Cardiac septum (tissue), 1 donor: Measurements from ENCODE around the gene MT1M. TPM values are rescaled to one million over a fixed set of nuclear protein-coding genes. Genes with fewer than 3 reads are reported as not detected.

Experiments used
- DNase-seq: peaks from one replicate; pipeline ENCODE4 v3.0.0-alpha.2; 2020; ENCODE audit warnings: low spot score
- intact Hi-C: fragments of 100-400 bp; cut with DNase I; formaldehyde crosslinking; loops from one replicate; pipeline ENCODE4 v1.14.0; 2022
- total RNA-seq: library from RNA; stranded (reverse); fragmentation: NEBNext Ultra II Directional; extraction: Animal tissue kit (Norgen Biotek cat#: 25700); gene quantifications from one replicate; pipeline ENCODE4 v1.2.1, GENCODE V29; 2021
- donor health status: DM: no; HTN: no; CAD: no.

The MT1M gene
- total RNA-seq, 1 donor from 2014 or later = 1.1 TPM

GRCh38 chr16:56625140-56625942 lies 7.1 kb upstream of the MT1M start, which contains the start of gene MT1E:
MT1E (plus strand) TSS chr16:56625781; CDS start chr16:56625852, 71 bp downstream.
- no peak for DNase-seq
- intact Hi-C loops = no loop called here

DNA sequence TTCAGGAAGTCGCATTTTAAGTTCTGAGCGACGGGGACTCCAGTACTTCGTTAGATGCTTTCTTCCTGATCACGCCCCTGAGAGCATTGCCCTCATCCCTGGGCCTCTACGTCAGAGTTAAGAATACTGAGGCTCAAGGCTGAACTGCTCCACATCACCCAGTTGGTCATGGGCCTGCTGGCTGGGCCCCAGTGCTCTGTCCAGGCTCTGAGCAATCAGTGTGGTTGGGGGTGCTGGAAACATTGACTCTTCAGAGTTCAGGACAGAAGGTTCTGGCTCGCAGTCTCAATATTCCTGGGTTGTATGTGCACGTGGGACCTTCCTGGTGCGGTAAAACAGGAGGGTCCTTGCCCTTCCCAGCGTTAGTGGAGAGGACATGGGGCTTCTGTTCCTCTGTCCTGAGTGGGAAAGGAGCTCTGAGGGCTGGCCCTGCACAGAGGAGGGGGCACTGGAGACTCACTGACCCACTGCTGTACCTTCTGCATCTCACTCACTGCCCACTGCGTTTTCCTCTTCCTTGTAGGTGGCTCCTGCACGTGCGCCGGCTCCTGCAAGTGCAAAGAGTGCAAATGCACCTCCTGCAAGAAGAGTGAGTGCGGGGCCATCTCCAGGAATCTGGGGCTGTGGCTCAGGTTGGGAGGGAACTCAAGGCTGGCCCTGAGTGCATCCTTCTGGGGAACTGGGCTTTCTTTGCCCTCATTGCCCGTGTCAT lies 6.4 kb upstream of the MT1M start:
- DNase-seq = no peak
- intact Hi-C loops = loop anchor here (1.0 kb wide), 1 partner anchor 16 kb away; no protein-coding TSS in a partner anchor

DNA sequence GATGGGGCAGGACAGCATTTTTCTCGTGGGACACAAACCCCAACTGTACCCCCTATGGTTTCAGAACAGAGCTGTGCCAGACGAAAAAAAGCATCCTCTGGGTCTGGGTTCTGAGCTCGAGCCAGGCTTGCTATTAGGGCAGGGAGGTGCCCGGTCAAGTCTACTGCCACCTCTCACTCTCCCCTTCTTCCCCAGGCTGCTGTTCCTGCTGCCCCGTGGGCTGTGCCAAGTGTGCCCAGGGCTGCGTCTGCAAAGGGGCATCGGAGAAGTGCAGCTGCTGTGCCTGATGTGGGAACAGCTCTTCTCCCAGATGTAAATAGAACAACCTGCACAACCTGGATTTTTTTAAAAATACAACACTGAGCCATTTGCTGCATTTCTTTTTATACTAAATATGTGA lies 5.8 kb upstream of the MT1M start:
- intact Hi-C loops = loop anchor here (1.0 kb wide), 1 partner anchor 16 kb away; no protein-coding TSS in a partner anchor
- no peak for DNase-seq

- intact Hi-C loops = no loop called here
- DNase-seq = no peak
Observed at GRCh38 chr16:56628486-56629350, 3.7 kb upstream of the MT1M start.

- intact Hi-C loops = no loop called here
- no peak for DNase-seq
Observed at GRCh38 chr16:56629531-56629930, 2.9 kb upstream of the MT1M start.

DNA sequence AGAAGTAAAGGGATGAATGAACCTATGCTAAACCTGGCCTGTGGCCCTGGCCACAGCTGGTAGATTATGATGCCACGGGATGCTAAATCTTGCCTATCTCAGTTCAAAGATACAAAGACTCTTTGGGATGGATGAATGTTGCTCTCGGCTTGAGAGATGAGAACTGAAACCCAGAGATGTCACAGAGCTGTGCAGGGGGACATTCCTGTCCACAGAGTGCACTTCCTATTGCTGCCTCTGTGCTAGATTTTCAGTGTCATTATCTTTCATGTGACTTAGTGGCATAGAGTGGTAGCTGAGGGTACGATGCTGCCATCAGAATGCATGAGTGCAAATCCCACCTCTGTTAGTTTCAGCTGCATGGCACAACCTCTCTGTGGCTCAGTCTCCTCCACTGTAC lies 2.3 kb upstream of the MT1M start:
- no peak for DNase-seq
- intact Hi-C loops = no loop called here

- intact Hi-C loops = no loop called here
Observed at GRCh38 chr16:56631197-56631596, 1.3 kb upstream of the MT1M start.

DNA sequence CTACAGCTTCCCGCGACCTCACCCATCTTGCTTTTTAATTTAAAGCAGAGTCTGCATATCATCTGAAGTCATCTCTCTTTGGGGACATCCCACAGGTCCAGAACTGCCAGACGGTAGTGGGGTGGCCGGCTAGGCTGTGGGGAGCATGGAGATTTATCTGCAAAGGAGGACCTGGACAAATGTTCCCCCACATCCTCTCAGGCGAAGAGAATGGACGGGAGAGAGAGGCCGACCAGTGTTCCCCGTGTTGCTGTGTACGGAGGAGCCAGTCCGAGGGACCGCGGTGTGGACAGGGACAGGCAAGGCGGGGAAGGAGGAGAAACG lies 665 bp upstream of the MT1M start:
- intact Hi-C loops = no loop called here
- DNase-seq = no peak

More at GRCh38 chr16:56631197-56631596, 1.3 kb upstream of the MT1M start:
- DNase-seq = no peak

- no peak for DNase-seq
- intact Hi-C loops = no loop called here
Observed at GRCh38 chr16:56632848-56633365, 448 bp downstream of the MT1M start.

- intact Hi-C loops = no loop called here
- no peak for DNase-seq
Observed at GRCh38 chr16:56633535-56633934, 1.1 kb downstream of the MT1M start.

GRCh38 chr16:56634715-56635440 lies 2.4 kb downstream of the MT1M start:
- DNase-seq = no peak
- intact Hi-C loops = loop anchor here (5.0 kb wide), 1 partner anchor 33 kb away; no protein-coding TSS in a partner anchor

DNA sequence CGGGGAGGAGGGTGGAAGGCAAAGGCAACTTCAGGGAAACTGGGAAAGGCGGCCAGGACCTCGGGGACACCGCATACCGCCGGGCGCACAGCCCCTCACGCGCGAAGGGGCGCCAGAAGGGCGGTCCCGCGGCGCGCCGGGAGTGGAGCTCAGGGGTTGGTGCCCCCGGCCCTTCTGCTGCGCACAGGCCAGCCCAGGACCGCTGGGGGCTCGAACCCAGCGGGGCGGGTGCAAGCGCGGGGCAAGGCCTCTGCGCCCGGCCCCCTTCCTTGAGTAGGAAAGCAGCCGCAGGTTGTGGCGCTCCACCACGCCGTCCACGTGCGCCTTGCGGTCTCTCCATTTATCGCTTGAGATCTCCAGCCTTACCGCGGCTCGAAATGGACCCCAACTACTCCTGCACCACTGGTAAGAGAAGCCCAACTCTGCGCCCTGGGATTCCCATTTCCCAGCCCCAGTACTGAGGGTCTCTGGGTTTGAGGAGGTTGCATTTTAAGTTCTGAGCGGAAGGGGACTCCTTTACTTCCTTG lies 3.0 kb downstream of the MT1M start:
- no peak for DNase-seq
- intact Hi-C loops = loop anchor here (5.0 kb wide), 1 partner anchor 33 kb away; no protein-coding TSS in a partner anchor

- intact Hi-C loops = loop anchor here (5.0 kb wide), 1 partner anchor 35 kb away; no protein-coding TSS in a partner anchor
- no peak for DNase-seq
Observed at GRCh38 chr16:56636616-56637413, 4.4 kb downstream of the MT1M start.

- peak; percentile 89 for DNase-seq
- intact Hi-C loops = loop anchor here (5.0 kb wide), 1 partner anchor 36 kb away; no protein-coding TSS in a partner anchor
Observed at GRCh38 chr16:56637814-56638750, 5.6 kb downstream of the MT1M start, which contains the start of gene MT1A. MT1A (plus strand) TSS chr16:56638666; CDS start chr16:56638739, 73 bp downstream.

GRCh38 chr16:56639045-56639444 lies 6.6 kb downstream of the MT1M start:
- no peak for DNase-seq
- intact Hi-C loops = loop anchor here (5.0 kb wide), 1 partner anchor 37 kb away; no protein-coding TSS in a partner anchor

- DNase-seq = no peak
- intact Hi-C loops = no loop called here
Observed at GRCh38 chr16:56640076-56640475, 7.6 kb downstream of the MT1M start.

DNA sequence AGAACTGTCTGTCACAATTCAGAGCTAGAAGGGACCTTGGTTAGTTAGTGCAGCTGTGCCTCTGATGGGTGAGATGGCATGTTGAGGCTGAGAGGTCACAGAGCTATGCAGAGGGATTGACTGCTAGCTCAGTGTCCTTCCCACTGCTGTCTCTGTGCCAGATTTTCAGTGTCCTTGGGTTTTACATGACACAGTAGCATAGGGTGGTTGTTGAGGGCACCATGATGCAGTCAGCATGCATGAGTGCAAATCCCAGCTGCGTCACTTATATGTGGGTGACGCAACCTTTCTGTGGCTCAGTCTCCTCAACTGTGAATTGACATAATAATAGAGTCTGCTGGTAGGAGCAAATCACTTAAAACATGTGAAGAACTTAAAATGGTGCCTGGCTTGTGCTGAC lies 8.7 kb downstream of the MT1M start:
- intact Hi-C loops = no loop called here
- no peak for DNase-seq
